SK-N-SH (cell line): Measurements from ENCODE around the gene FCMR. TPM values are rescaled to one million over a fixed set of nuclear protein-coding genes. Genes with fewer than 3 reads are reported as not detected.

ENCODE experiments used
- CTCF ChIA-PET: fragments of 300-600, 350-600 bp; formaldehyde crosslinking; extraction: SDS; loops from one replicate; lab custom pipeline; 2021; lab: Yijun Ruan, JAX
- POLR2A ChIA-PET: fragments of 350-600 bp; sonication (Branson Sonifier 250); formaldehyde crosslinking; extraction: SDS; loops from one replicate; lab custom pipeline; 2020; ENCODE audit warnings: antibody characterized with exemption, inconsistent platforms; lab: Yijun Ruan, JAX
- DNase-seq: peaks from one replicate; pipeline ENCODE4 v3.0.0; 2012
- H2AFZ ChIP-seq: fragments of 200-600 bp; sonication (generic); 2 replicates; pipeline ENCODE4 v1.8.1; 2016; ENCODE audit warnings: antibody characterized with exemption, mild to moderate bottlenecking, low read depth
- H3F3A ChIP-seq: fragments of 200-600 bp; sonication (generic); replicated peaks from 2 replicates; pipeline ENCODE3; 2016; ENCODE audit warnings: antibody characterized with exemption, mild to moderate bottlenecking; ENCODE audit not compliant: insufficient read depth
- H3K27ac ChIP-seq, 2 experiments: fragments of 200-500 bp in 1 of 2; fragments of 200-600 bp in 1 of 2; sonication (Bioruptor generic) in 1 of 2; sonication (generic), shearing (Covaris generic) in 1 of 2; 2 replicates each; pipeline versions ENCODE4 v1.5.1 to v1.6.1; 2014 to 2016; ENCODE audit warnings: low read depth in 2 of 2, inconsistent platforms in 1 of 2, low read length in 1 of 2, mild to moderate bottlenecking in 1 of 2, mixed read lengths in 1 of 2
- H3K27me3 ChIP-seq: fragments of 200-600 bp; sonication (generic), shearing (Covaris generic); 2 replicates; pipeline ENCODE4 v1.6.1; 2016; ENCODE audit warnings: mixed run types; ENCODE audit not compliant: insufficient read depth
- H3K36me3 ChIP-seq, 2 experiments: fragments of 200-500 bp in 1 of 2; fragments of 200-600 bp in 1 of 2; sonication (Bioruptor generic) in 1 of 2; sonication (generic) in 1 of 2; replicated peaks in 1 of 2; 2 replicates each; pipeline versions ENCODE3 to v1.5.1; 2014 to 2016; ENCODE audit warnings: low read length in 1 of 2, mild to moderate bottlenecking in 1 of 2; ENCODE audit not compliant: insufficient read depth in 2 of 2, control insufficient read depth in 1 of 2
- H3K4me1 ChIP-seq, 2 experiments: fragments of 200-500 bp in 1 of 2; fragments of 200-600 bp in 1 of 2; sonication (Bioruptor generic) in 1 of 2; sonication (generic), shearing (Covaris generic) in 1 of 2; 2 replicates each; pipeline versions ENCODE4 v1.5.1 to v1.6.1; 2014 to 2016; ENCODE audit warnings: low read depth in 1 of 2, low read length in 1 of 2, mixed run types in 1 of 2; ENCODE audit not compliant: insufficient read depth in 2 of 2, control insufficient read depth in 1 of 2
- H3K4me2 ChIP-seq: fragments of 200-600 bp; sonication (generic), shearing (Covaris generic); 2 replicates; pipeline ENCODE4 v1.6.1; 2017; ENCODE audit warnings: mixed run types
- H3K4me3 ChIP-seq, 2 experiments: fragments of 200-500 bp in 1 of 2; fragments of 200-600 bp in 1 of 2; sonication (Bioruptor generic) in 1 of 2; sonication (generic), shearing (Covaris generic) in 1 of 2; 2 replicates each; pipeline versions ENCODE4 v1.5.1 to v1.8.1; 2014 to 2016; ENCODE audit warnings: low read depth in 2 of 2, inconsistent platforms in 1 of 2, low read length in 1 of 2, mild to moderate bottlenecking in 1 of 2, mixed read lengths in 1 of 2, moderate library complexity in 1 of 2
- H3K79me2 ChIP-seq: fragments of 200-600 bp; sonication (generic); 2 replicates; pipeline ENCODE4 v1.8.1; 2017; ENCODE audit warnings: mild to moderate bottlenecking; ENCODE audit not compliant: insufficient read depth
- H3K9ac ChIP-seq: fragments of 200-600 bp; sonication (generic); 2 replicates; pipeline ENCODE4 v1.6.1; 2017; ENCODE audit warnings: mixed run types
- H3K9me2 ChIP-seq: fragments of 200-600 bp; sonication (generic); 2 replicates; pipeline ENCODE4 v1.6.1; 2017; ENCODE audit warnings: mixed run types
- H3K9me3 ChIP-seq: fragments of 200-600 bp; sonication (generic); 2 replicates; pipeline ENCODE4 v1.6.1; 2017; ENCODE audit warnings: mixed run types, mild to moderate bottlenecking, moderate library complexity
- H4K20me1 ChIP-seq: fragments of 200-600 bp; sonication (generic); 2 replicates; pipeline ENCODE4 v1.6.1; 2017; ENCODE audit warnings: mild to moderate bottlenecking, mixed run types; ENCODE audit not compliant: insufficient read depth
- FOSL2 ChIP-seq: IDR thresholded peaks from 2 replicates; pipeline ENCODE4 v1.4.0; 2012; ENCODE audit warnings: low read depth, mild to moderate bottlenecking, moderate library complexity, borderline replicate concordance
- GABPA ChIP-seq: IDR thresholded peaks from 2 replicates; pipeline ENCODE4 v1.4.0; 2012; ENCODE audit warnings: low read depth, mild to moderate bottlenecking
- GATA2 ChIP-seq: sonication (generic); formaldehyde crosslinking; IDR thresholded peaks from 2 replicates; pipeline ENCODE4 v1.5.0; 2020; ENCODE audit warnings: mild to moderate bottlenecking, missing genetic modification reagents
- JUND ChIP-seq: IDR thresholded peaks from 2 replicates; pipeline ENCODE4 v1.4.0; 2012
- MEF2A ChIP-seq: IDR thresholded peaks from 2 replicates; pipeline ENCODE4 v1.4.0; 2012; ENCODE audit warnings: low read depth, borderline replicate concordance
- MXI1 ChIP-seq: IDR thresholded peaks from 2 replicates; pipeline ENCODE4 v1.6.1; 2012; ENCODE audit warnings: mild to moderate bottlenecking, low read depth, low read length, improper control_type of control experiment
- POLR2AphosphoS5 ChIP-seq: IDR thresholded peaks from 2 replicates; pipeline ENCODE4 v1.6.1; 2012; ENCODE audit warnings: low read depth, low read length
- RAD21 ChIP-seq: IDR thresholded peaks from 2 replicates; pipeline ENCODE4 v1.6.1; 2012; ENCODE audit warnings: mild to moderate bottlenecking, low read length
- RCOR1 ChIP-seq: fragments of 150-350 bp; IDR thresholded peaks from 2 replicates; pipeline ENCODE4 v1.6.1; 2017; ENCODE audit warnings: antibody characterized with exemption, low read length
- RFX5 ChIP-seq: IDR thresholded peaks from 2 replicates; pipeline ENCODE4 v1.6.1; 2012; ENCODE audit warnings: mild to moderate bottlenecking, improper control_type of control experiment, low read length
- RXRA ChIP-seq: IDR thresholded peaks from 2 replicates; pipeline ENCODE4 v1.4.0; 2012; ENCODE audit warnings: low read depth, mild to moderate bottlenecking, borderline replicate concordance
- SIN3A ChIP-seq: IDR thresholded peaks from 2 replicates; pipeline ENCODE4 v1.6.1; 2012; ENCODE audit warnings: low read depth, mild to moderate bottlenecking, low read length, moderate library complexity, borderline replicate concordance
- SMC3 ChIP-seq: IDR thresholded peaks from 2 replicates; pipeline ENCODE4 v1.6.1; 2012; ENCODE audit warnings: low read depth, low read length, improper control_type of control experiment
- YY1 ChIP-seq: IDR thresholded peaks from 2 replicates; pipeline ENCODE4 v1.4.0; 2012; ENCODE audit warnings: low read depth, mild to moderate bottlenecking
- WGBS: methylation state at CpG from one replicate; pipeline ENCODE4 v1.1.6; 2017; ENCODE audit warnings: low lambda C conversion rate; 5-methylcytosine and 5-hydroxymethylcytosine counted together
- polyA plus RNA-seq, 3 experiments: library from polyadenylated mRNA; depleted of rRNA; stranded (reverse); fragments of >200 nt; gene quantifications; 2 replicates each; pipeline ENCODE4 v1.2.3, GENCODE V29; 2012
- TF ChIP-seq, protein P1 (sequence below): IDR thresholded peaks from 2 replicates; pipeline ENCODE4; 2012
- TF ChIP-seq, protein P2 (sequence below): fragments of 150-350 bp; IDR thresholded peaks from 2 replicates; pipeline ENCODE4 v1.6.1; 2017; ENCODE audit warnings: antibody characterized with exemption, low read length, low read depth, borderline replicate concordance
- TF ChIP-seq, protein P3 (sequence below): IDR thresholded peaks from 2 replicates; pipeline ENCODE4 v1.4.0; 2012; ENCODE audit warnings: low read depth
- TF ChIP-seq, protein P4 (sequence below): IDR thresholded peaks from 2 replicates; pipeline ENCODE4 v1.4.0; 2012; ENCODE audit warnings: low read depth, borderline replicate concordance
- TF ChIP-seq, protein P5 (sequence below): fragments of 150-350 bp; IDR thresholded peaks from 2 replicates; pipeline ENCODE4 v1.6.1; 2016; ENCODE audit warnings: mild to moderate bottlenecking, low read depth, low read length

The FCMR gene
- polyA plus RNA-seq, 1 of the 3 experiments (the other 2 are of a cell fraction): 0.15 TPM

DNA sequence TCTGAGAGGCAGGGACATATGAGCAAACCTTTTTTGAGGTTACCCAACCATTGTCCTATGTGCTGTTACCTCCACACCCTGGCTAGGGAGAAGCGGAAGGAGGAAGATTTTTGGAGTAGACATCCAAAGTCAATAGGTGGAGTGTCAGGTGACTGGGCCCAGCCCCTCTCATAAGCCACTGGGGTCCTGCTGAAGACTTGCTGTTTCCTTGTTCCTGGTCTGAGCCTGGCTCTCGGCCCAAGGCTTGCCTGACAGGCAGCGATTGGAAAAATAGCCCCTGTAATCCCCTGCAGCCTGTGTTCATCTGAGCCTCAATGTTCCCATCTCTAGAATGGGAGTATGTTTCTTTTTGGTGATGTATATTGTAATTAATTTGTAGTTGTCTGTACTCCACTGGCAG, 31.4 kb upstream of the FCMR start:
- WGBS: 37% methylated on average over 3 of the region's 3 CpGs
- H3K4me3 ChIP-seq: no peak overlapping the region
- no peaks in the 10 kb centered on the region for H3K79me2 ChIP-seq
- no peaks in the 10 kb centered on the region for H3K9me3 ChIP-seq
- CTCF ChIA-PET: interaction anchor here (1.0 to 1.6 kb wide), 2 partner anchors 29 to 219 kb away, joined by 4 to 5 read pairs; no protein-coding TSS in a partner anchor
- H3F3A ChIP-seq: no peaks in the 10 kb centered on the region
- H3K27ac ChIP-seq: no peak overlapping the region
- no peaks in the 10 kb centered on the region for H3K4me1 ChIP-seq
- H3K36me3 ChIP-seq: no peaks in the 10 kb centered on the region
- no peak overlapping the region for H2AFZ ChIP-seq
- POLR2A ChIA-PET: no interaction called here
- no peak for DNase-seq
- no peak overlapping the region for H3K4me2 ChIP-seq
- TF ChIP-seq GABPA (no peak), POLR2AphosphoS5 (no peak), MXI1 (no peak), SMC3 (no peak), SIN3A (no peak), JUND (no peak), FOSL2 (no peak), RXRA (no peak), GATA2 (no peak), RCOR1 (no peak), RAD21 (no peak), YY1 (no peak), MEF2A (no peak), RFX5 (no peak)
- TF ChIP-seq, protein P1, sequence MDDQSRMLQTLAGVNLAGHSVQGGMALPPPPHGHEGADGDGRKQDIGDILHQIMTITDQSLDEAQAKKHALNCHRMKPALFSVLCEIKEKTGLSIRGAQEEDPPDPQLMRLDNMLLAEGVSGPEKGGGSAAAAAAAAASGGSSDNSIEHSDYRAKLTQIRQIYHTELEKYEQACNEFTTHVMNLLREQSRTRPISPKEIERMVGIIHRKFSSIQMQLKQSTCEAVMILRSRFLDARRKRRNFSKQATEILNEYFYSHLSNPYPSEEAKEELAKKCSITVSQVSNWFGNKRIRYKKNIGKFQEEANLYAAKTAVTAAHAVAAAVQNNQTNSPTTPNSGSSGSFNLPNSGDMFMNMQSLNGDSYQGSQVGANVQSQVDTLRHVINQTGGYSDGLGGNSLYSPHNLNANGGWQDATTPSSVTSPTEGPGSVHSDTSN: no peak
- TF ChIP-seq, protein P2, sequence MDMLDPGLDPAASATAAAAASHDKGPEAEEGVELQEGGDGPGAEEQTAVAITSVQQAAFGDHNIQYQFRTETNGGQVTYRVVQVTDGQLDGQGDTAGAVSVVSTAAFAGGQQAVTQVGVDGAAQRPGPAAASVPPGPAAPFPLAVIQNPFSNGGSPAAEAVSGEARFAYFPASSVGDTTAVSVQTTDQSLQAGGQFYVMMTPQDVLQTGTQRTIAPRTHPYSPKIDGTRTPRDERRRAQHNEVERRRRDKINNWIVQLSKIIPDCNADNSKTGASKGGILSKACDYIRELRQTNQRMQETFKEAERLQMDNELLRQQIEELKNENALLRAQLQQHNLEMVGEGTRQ: no peak
- TF ChIP-seq, protein P3, sequence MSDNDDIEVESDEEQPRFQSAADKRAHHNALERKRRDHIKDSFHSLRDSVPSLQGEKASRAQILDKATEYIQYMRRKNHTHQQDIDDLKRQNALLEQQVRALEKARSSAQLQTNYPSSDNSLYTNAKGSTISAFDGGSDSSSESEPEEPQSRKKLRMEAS: no peak
- TF ChIP-seq, protein P4, sequence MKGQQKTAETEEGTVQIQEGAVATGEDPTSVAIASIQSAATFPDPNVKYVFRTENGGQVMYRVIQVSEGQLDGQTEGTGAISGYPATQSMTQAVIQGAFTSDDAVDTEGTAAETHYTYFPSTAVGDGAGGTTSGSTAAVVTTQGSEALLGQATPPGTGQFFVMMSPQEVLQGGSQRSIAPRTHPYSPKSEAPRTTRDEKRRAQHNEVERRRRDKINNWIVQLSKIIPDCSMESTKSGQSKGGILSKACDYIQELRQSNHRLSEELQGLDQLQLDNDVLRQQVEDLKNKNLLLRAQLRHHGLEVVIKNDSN: no peak
- TF ChIP-seq, protein P5, sequence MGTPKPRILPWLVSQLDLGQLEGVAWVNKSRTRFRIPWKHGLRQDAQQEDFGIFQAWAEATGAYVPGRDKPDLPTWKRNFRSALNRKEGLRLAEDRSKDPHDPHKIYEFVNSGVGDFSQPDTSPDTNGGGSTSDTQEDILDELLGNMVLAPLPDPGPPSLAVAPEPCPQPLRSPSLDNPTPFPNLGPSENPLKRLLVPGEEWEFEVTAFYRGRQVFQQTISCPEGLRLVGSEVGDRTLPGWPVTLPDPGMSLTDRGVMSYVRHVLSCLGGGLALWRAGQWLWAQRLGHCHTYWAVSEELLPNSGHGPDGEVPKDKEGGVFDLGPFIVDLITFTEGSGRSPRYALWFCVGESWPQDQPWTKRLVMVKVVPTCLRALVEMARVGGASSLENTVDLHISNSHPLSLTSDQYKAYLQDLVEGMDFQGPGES: no peak
- no peak overlapping the region for H3K9ac ChIP-seq
- no peaks in the 10 kb centered on the region for H3K9me2 ChIP-seq
- no peaks in the 10 kb centered on the region for H4K20me1 ChIP-seq
- peaks cover 16% of the 10 kb centered on the region; the same call in 1 of the 2 replicates for H3K27me3 ChIP-seq
